Thyroid gland (tissue), 4 donors: ENCODE measurements around the gene HUS1. TPM values are rescaled to one million over a fixed set of nuclear protein-coding genes. Genes with fewer than 3 reads are reported as not detected.
A peak's percentile ranks its signal among the peaks of the same experiment; 100 is the strongest.

ENCODE experiments used
- DNase-seq, 2 donors: peaks; one replicate each; pipeline ENCODE4 v3.0.0-alpha.2; 2019
- H3K27ac ChIP-seq, 3 donors: fragments of 200-600 bp; sonication (generic); 1 replicate in 2 of 3; 2 replicates in 1 of 3; pipeline ENCODE4 v1.5.1; 2016 to 2019; ENCODE audit warnings: mild to moderate bottlenecking in 1 of 3, moderate library complexity in 1 of 3
- H3K27me3 ChIP-seq: fragments of 200-600 bp; sonication (generic); one replicate; pipeline ENCODE4 v1.5.1; 2019
- H3K36me3 ChIP-seq, 2 donors: fragments of 200-600 bp; sonication (generic); one replicate each; pipeline ENCODE4 v1.5.1; 2016 to 2019
- H3K4me1 ChIP-seq, 2 donors: fragments of 200-600 bp; sonication (generic); one replicate each; pipeline ENCODE4 v1.5.1; 2017 to 2019
- H3K4me3 ChIP-seq, 3 donors: fragments of 200-600 bp; sonication (generic); replicated peaks in 1 of 3; 1 replicate in 2 of 3; 2 replicates in 1 of 3; pipeline ENCODE4 v1.5.1; 2016; ENCODE audit warnings: mild to moderate bottlenecking in 1 of 3
- H3K9me3 ChIP-seq: fragments of 200-600 bp; sonication (generic); one replicate; pipeline ENCODE4 v1.5.1; 2017
- POLR2A ChIP-seq, 2 donors: fragments of 450-650 bp; IDR thresholded peaks; one replicate each; pipeline ENCODE4 v1.6.1; 2017; ENCODE audit warnings: antibody characterized with exemption in 2 of 2, mild to moderate bottlenecking in 2 of 2, moderate library complexity in 1 of 2
- WGBS, 2 donors: methylation state at CpG; one replicate each; pipeline ENCODE4 v1.1.5; 2017; 5-methylcytosine and 5-hydroxymethylcytosine counted together
- intact Hi-C: fragments of 100-400 bp; cut with DNase I; formaldehyde crosslinking; loops from one replicate; pipeline ENCODE4 v1.15.1; 2023
- total RNA-seq, 4 donors: library from RNA; depleted of rRNA; stranded (reverse); fragments of >200 nt; gene quantifications; one replicate each; pipeline ENCODE4 v1.2.3, GENCODE V29; 2016
- TF ChIP-seq, protein P1 (sequence below), 6 experiments: fragments of 200-600 bp in 3 of 6; fragments of 450-650 bp in 3 of 6; sonication (generic) in 3 of 6; IDR thresholded peaks; one replicate each; pipeline ENCODE4 v1.5.1; 2016 to 2019; ENCODE audit warnings: antibody characterized with exemption in 6 of 6, mild to moderate bottlenecking in 2 of 6, inconsistent platforms in 1 of 6, moderate library complexity in 1 of 6

Gene HUS1
- total RNA-seq, 4 donors from 2014 or later = 32.1 to 83.8 (median 39.8) TPM

GRCh38 chr7:47938574-47939165, 40.7 kb downstream of the HUS1 start:
- WGBS, 2 donors = 93 to 95% methylated on average over 6 of the region's 6 CpGs
- Histone ChIP-seq H3K36me3 (no peaks in the 10 kb centered on the region), H3K4me1 (peaks cover 0 to 23% of the 10 kb centered on the region in 2 donors), H3K27ac (no peak overlapping the region), H3K9me3 (no peaks in the 10 kb centered on the region), H3K4me3 (no peak overlapping the region), H3K27me3 (no peaks in the 10 kb centered on the region)
- TF ChIP-seq, protein P1, sequence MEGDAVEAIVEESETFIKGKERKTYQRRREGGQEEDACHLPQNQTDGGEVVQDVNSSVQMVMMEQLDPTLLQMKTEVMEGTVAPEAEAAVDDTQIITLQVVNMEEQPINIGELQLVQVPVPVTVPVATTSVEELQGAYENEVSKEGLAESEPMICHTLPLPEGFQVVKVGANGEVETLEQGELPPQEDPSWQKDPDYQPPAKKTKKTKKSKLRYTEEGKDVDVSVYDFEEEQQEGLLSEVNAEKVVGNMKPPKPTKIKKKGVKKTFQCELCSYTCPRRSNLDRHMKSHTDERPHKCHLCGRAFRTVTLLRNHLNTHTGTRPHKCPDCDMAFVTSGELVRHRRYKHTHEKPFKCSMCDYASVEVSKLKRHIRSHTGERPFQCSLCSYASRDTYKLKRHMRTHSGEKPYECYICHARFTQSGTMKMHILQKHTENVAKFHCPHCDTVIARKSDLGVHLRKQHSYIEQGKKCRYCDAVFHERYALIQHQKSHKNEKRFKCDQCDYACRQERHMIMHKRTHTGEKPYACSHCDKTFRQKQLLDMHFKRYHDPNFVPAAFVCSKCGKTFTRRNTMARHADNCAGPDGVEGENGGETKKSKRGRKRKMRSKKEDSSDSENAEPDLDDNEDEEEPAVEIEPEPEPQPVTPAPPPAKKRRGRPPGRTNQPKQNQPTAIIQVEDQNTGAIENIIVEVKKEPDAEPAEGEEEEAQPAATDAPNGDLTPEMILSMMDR (IDR thresholded peaks at IDR 0.05) = no peak
- no peak for TF ChIP-seq POLR2A (IDR thresholded peaks at IDR 0.05)
- no peak for DNase-seq
- intact Hi-C loops = no loop called here

DNA sequence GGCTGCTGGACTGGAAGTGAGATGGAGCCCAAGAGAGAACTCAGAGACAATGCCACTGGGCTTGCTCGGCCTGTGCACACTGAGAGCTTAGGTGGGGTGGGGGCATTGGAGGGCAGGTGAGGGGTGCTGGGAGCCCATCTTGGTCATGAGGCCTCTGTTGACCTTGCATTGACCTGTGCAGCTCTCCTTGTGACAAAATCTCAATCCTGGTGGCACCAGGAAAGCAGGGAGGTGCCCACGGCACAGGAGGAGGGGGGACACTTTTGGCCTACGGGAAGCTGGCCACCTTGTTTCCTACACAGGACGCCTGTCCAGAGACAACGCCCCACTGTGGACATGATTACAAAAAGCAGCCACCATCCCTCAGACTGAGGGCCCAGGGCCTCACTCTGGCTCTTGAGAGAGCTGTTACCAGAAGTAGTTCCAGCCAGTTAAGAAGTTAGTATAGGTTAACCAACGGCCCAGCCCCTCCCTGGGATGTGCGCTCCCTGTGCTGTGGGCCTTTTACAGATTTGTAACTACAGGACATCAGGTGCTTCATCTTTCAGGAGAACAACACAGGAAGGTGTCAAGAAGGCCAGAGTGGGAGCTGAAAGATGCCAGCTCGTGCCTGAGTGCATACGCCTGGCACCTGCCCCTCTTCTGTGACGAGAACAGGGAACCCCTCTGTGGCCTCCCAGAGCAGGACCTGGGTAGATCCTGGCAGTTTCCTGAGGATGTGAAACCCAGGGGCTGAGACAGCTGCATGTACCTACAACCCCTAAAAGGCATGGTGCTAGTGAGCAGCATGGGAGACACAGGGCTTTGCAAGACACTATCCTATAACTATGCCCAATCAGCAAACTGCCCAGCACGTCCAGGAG, 41.5 kb downstream of the HUS1 start:
- 76 to 80% methylated on average over 10 to 11 of the region's 11 CpGs for WGBS, 2 donors
- H3K4me3 ChIP-seq = no peak overlapping the region
- H3K27ac ChIP-seq = no peak overlapping the region
- no peak for TF ChIP-seq POLR2A (IDR thresholded peaks at IDR 0.05)
- TF ChIP-seq, protein P1 (IDR thresholded peaks at IDR 0.05) = no peak
- H3K4me1 ChIP-seq = peaks cover 0 to 23% of the 10 kb centered on the region in 2 donors
- DNase-seq = no peak
- no peaks in the 10 kb centered on the region for H3K9me3 ChIP-seq
- no peaks in the 10 kb centered on the region for H3K27me3 ChIP-seq
- H3K36me3 ChIP-seq = no peaks in the 10 kb centered on the region
- intact Hi-C loops = no loop called here

DNA sequence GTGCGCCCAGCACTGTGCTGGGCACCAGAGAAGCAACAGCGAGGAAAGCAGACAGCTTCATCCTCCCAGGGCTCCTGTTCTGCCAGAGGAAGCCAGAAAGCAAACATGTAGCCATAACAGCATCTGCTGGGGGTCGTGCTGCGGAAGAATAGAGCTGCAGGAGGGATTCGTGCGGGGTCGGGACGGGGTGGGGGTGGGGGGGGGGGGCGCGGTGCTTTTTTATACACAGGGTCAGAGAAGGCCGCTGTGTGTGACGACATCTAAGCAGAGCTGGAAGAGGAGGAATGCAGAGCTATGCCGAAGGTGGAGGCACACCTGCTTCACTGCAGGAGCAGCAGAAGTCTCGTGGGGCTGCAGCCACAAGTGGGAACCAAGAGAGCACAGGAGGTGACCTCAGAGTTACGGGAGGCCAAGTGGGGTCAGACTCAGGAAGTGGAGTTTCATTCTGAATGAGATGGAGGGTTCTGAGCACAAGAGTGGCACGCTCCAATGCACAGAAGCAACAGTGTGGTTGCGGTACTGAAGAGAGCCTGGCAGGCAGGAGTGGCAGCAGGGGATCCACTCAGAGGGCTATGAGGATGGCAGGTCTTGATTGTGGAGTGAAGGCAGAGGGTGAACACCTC, 42.2 kb downstream of the HUS1 start:
- H3K4me1 ChIP-seq = peaks cover 0 to 23% of the 10 kb centered on the region in 2 donors
- no peaks in the 10 kb centered on the region for H3K36me3 ChIP-seq
- peak; percentile 35 to 36 for DNase-seq
- H3K27ac ChIP-seq = no peak overlapping the region
- intact Hi-C loops = no loop called here
- H3K9me3 ChIP-seq = no peaks in the 10 kb centered on the region
- WGBS, 2 donors = 45 to 46% methylated on average over 16 of the region's 17 CpGs
- no peak for TF ChIP-seq POLR2A (IDR thresholded peaks at IDR 0.05)
- TF ChIP-seq, protein P1 (IDR thresholded peaks at IDR 0.05) = no peak
- no peaks in the 10 kb centered on the region for H3K27me3 ChIP-seq
- H3K4me3 ChIP-seq = no peak overlapping the region

DNA sequence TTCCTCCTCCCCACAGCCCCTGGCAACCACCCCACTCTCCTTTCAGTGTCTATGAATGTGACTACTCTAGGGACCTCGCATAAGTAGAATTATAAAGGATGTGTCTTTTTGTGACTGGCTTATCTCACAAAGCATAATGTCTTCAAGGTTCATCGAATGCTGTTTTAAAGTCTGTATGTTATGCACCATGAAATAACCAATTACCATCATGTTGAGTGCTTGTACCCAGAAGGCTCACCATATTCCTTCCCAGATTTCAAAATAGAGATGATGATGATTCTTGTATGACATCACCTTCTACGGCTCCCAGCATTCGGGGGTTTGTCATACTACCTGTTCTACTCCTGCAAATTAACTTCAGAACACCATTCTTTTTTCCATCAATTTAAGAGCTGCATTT, 43.1 kb downstream of the HUS1 start:
- no peaks in the 10 kb centered on the region for H3K36me3 ChIP-seq
- 89 to 94% methylated on average over 4 of the region's 4 CpGs for WGBS, 2 donors

More for the DNA sequence above, 43.1 kb downstream of the HUS1 start:
- TF ChIP-seq POLR2A (IDR thresholded peaks at IDR 0.05) = no peak
- TF ChIP-seq, protein P1 (IDR thresholded peaks at IDR 0.05) = no peak
- no peak overlapping the region for H3K4me3 ChIP-seq
- intact Hi-C loops = no loop called here
- no peaks in the 10 kb centered on the region for H3K9me3 ChIP-seq
- no peaks in the 10 kb centered on the region for H3K27me3 ChIP-seq
- DNase-seq = no peak
- H3K4me1 ChIP-seq = peaks cover 0 to 19% of the 10 kb centered on the region in 2 donors
- no peak overlapping the region for H3K27ac ChIP-seq
